K562 (cell line): ENCODE measurements around the gene MAP3K19. TPM values are rescaled to one million over a fixed set of nuclear protein-coding genes. Genes with fewer than 3 reads are reported as not detected.

Source experiments
- BRD4 ChIP-seq: fragments of 200-600 bp; sonication (generic); IDR thresholded peaks from 2 replicates; pipeline ENCODE4 v1.6.1; 2017; ENCODE audit warnings: inconsistent platforms
- CEBPZ ChIP-seq: fragments of 150-350 bp; IDR thresholded peaks from 2 replicates; pipeline ENCODE4 v1.6.1; 2014; ENCODE audit warnings: low read depth, mild to moderate bottlenecking, low read length, borderline replicate concordance
- CREB1 ChIP-seq, 2 experiments: sonication (generic) in 1 of 2; formaldehyde crosslinking in 1 of 2; IDR thresholded peaks; 2 replicates each; pipeline versions ENCODE4 v1.6.1 to v1.8.0; 2012 to 2022; ENCODE audit warnings: inconsistent platforms in 1 of 2, mild to moderate bottlenecking in 1 of 2, missing genetic modification reagents in 1 of 2, moderate library complexity in 1 of 2
- DMBX1 ChIP-seq: fragments of 250-450 bp; sonication (Bioruptor Pico); IDR thresholded peaks from 2 replicates; pipeline ENCODE4 v1.8.0; 2022; ENCODE audit warnings: inconsistent platforms, mild to moderate bottlenecking, moderate library complexity, borderline replicate concordance
- FOXJ2 ChIP-seq: fragments of 200-800 bp; sonication (Bioruptor generic); IDR thresholded peaks from 2 replicates; pipeline ENCODE4 v1.6.1; 2016; ENCODE audit warnings: missing genetic modification characterization, missing compliant biosample characterization
- HMG20A ChIP-seq: fragments of 450-650 bp; formaldehyde crosslinking; conservative IDR thresholded peaks from 2 replicates; pipeline ENCODE4 v1.4.0; 2020; ENCODE audit warnings: mild to moderate bottlenecking, mixed read lengths
- LCOR ChIP-seq: sonication (generic); formaldehyde crosslinking; IDR thresholded peaks from 2 replicates; pipeline ENCODE4 v1.8.0; 2022; ENCODE audit warnings: mild to moderate bottlenecking, missing genetic modification reagents
- NFIC ChIP-seq: fragments of 450-650 bp; IDR thresholded peaks from 2 replicates; pipeline ENCODE4 v1.6.1; 2017; ENCODE audit warnings: mild to moderate bottlenecking, inconsistent platforms
- NR4A1 ChIP-seq, 2 experiments: fragments of 250-450 bp in 1 of 2; fragments of 450-650 bp in 1 of 2; sonication (Bioruptor Pico) in 1 of 2; IDR thresholded peaks; 2 replicates each; pipeline versions ENCODE4 v1.4.0 to v1.6.1; 2016 to 2020; ENCODE audit warnings: mild to moderate bottlenecking in 2 of 2, missing compliant biosample characterization in 1 of 2, missing genetic modification characterization in 1 of 2, moderate library complexity in 1 of 2
- PKNOX1 ChIP-seq: fragments of 450-650 bp; IDR thresholded peaks from 2 replicates; pipeline ENCODE4 v1.6.1; 2016
- PRMT5 ChIP-seq: sonication (generic); formaldehyde crosslinking; IDR thresholded peaks from 2 replicates; pipeline ENCODE4 v1.5.0; 2020; ENCODE audit warnings: missing genetic modification reagents
- PTTG1 ChIP-seq: fragments of 450-650 bp; IDR thresholded peaks from 2 replicates; pipeline ENCODE4 v1.6.1; 2016; ENCODE audit warnings: low read depth, mild to moderate bottlenecking, missing genetic modification characterization, missing compliant biosample characterization
- STAT5A ChIP-seq: IDR thresholded peaks from 2 replicates; pipeline ENCODE4 v1.6.1; 2012; ENCODE audit warnings: low read length, inconsistent platforms, borderline replicate concordance
- TFAP4 ChIP-seq: sonication (generic); formaldehyde crosslinking; IDR thresholded peaks from 2 replicates; pipeline ENCODE4 v1.8.0; 2022; ENCODE audit warnings: missing genetic modification reagents, mild to moderate bottlenecking, moderate library complexity, borderline replicate concordance
- ZNF395 ChIP-seq: fragments of 200-800 bp; sonication (Bioruptor generic); IDR thresholded peaks from 2 replicates; pipeline ENCODE4 v1.6.1; 2017; ENCODE audit warnings: missing genetic modification characterization, missing compliant biosample characterization
- ZNF41 ChIP-seq: fragments of 250-450 bp; sonication (Bioruptor Pico); conservative IDR thresholded peaks from 2 replicates; pipeline ENCODE4 v1.4.0; 2020; ENCODE audit warnings: mild to moderate bottlenecking
- ZNF57 ChIP-seq: fragments of 450-650 bp; formaldehyde crosslinking; IDR thresholded peaks from 2 replicates; pipeline ENCODE4 v1.4.0; 2020; ENCODE audit warnings: mild to moderate bottlenecking, moderate library complexity
- polyA plus RNA-seq, 8 experiments: library from polyadenylated mRNA; depleted of rRNA in 4 of 8; stranded (reverse) in 5 of 8; unstranded in 3 of 8; fragments of >200 nt; fragmentation: Nextera tagmentation in 2 of 8; fragmentation: Illumina TruSeq in 1 of 8; extraction: Ambion mirVana in 2 of 8; extraction: Trizol in 1 of 8; gene quantifications; 2 replicates each; pipeline versions ENCODE4 v1.2.1 to v1.2.3, GENCODE V29; 2011 to 2014; ENCODE audit warnings: inconsistent platforms in 1 of 8, missing spikeins in 1 of 8
- total RNA-seq, 7 experiments: library from RNA; depleted of rRNA in 6 of 7; stranded (reverse); fragments of >200 nt in 6 of 7; fragmentation: Illumina TruSeq in 2 of 7; extraction: Trizol in 2 of 7; gene quantifications; 2 replicates each; pipeline versions ENCODE4 v1.2.1 to v1.2.3, GENCODE V29; 2011 to 2021; ENCODE audit warnings: low replicate concordance in 1 of 7
- TF ChIP-seq, protein P1 (sequence below): fragments of 250-450 bp; sonication (Bioruptor Pico); IDR thresholded peaks from 2 replicates; pipeline ENCODE4 v1.4.0; 2020; ENCODE audit warnings: mild to moderate bottlenecking
- TF ChIP-seq, protein P2 (sequence below): fragments of 450-650 bp; IDR thresholded peaks from 2 replicates; pipeline ENCODE4 v1.6.1; 2016; ENCODE audit warnings: low read depth, mild to moderate bottlenecking, moderate library complexity

MAP3K19 gene
- total and polyA plus RNA-seq, 9 of the 15 experiments (the other 6 are each of a cell fraction or from before 2014, with no cell fraction given): 0.29 TPM; not detected in 8

- 0 out of 2 replicates have a peak, but pooled peaks have one; percentile 43 for TF ChIP-seq DMBX1
- no peak for TF ChIP-seq CEBPZ
- TF ChIP-seq CREB1 (IDR thresholded peaks at IDR 0.05): 0 out of 2 replicates have a peak, but pooled peaks have one; percentile 19
- TF ChIP-seq CREB1 (CRISPR knock-in tag; IDR thresholded peaks at IDR 0.05): no peak
- no peak for TF ChIP-seq FOXJ2 (tag)
- no peak for TF ChIP-seq BRD4
- TF ChIP-seq NFIC: peak; percentile 41
- TF ChIP-seq NR4A1 (CRISPR knock-in tag; IDR thresholded peaks at IDR 0.05): no peak
- TF ChIP-seq NR4A1 (tag; IDR thresholded peaks at IDR 0.05): no peak
- TF ChIP-seq HMG20A (CRISPR knock-in tag): no peak
- TF ChIP-seq PRMT5 (CRISPR knock-in tag): no peak
- TF ChIP-seq TFAP4 (CRISPR knock-in tag): peak; percentile 46; the same call in 1 of the 2 replicates
- TF ChIP-seq LCOR (CRISPR knock-in tag): peak; percentile 29; the same call in 1 of the 2 replicates
- peak; percentile 92 for TF ChIP-seq PKNOX1
- TF ChIP-seq PTTG1 (tag): no peak
- no peak for TF ChIP-seq ZNF41 (CRISPR knock-in tag)
- TF ChIP-seq STAT5A: 0 out of 2 replicates have a peak, but pooled peaks have one; percentile 14
- TF ChIP-seq, protein P1, sequence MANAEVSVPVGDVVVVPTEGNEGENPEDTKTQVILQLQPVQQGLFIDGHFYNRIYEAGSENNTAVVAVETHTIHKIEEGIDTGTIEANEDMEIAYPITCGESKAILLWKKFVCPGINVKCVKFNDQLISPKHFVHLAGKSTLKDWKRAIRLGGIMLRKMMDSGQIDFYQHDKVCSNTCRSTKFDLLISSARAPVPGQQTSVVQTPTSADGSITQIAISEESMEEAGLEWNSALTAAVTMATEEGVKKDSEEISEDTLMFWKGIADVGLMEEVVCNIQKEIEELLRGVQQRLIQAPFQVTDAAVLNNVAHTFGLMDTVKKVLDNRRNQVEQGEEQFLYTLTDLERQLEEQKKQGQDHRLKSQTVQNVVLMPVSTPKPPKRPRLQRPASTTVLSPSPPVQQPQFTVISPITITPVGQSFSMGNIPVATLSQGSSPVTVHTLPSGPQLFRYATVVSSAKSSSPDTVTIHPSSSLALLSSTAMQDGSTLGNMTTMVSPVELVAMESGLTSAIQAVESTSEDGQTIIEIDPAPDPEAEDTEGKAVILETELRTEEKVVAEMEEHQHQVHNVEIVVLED (CRISPR knock-in tag): no peak
- TF ChIP-seq ZNF57 (CRISPR knock-in tag): no peak
- TF ChIP-seq, protein P2, sequence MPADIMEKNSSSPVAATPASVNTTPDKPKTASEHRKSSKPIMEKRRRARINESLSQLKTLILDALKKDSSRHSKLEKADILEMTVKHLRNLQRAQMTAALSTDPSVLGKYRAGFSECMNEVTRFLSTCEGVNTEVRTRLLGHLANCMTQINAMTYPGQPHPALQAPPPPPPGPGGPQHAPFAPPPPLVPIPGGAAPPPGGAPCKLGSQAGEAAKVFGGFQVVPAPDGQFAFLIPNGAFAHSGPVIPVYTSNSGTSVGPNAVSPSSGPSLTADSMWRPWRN: 0 out of 2 replicates have a peak, but pooled peaks have one; percentile 16
- 0 out of 2 replicates have a peak, but pooled peaks have one; percentile 13 for TF ChIP-seq ZNF395 (CRISPR knock-in tag)
Observed at GRCh38 chr2:135050684-135051083, 3.4 kb upstream of the MAP3K19 start (continued).
